Astrocyte of the cerebellum (primary cell): Measurements from ENCODE around the gene FABP3.

ENCODE experiments used
- DNase-seq: peaks from one replicate; pipeline ENCODE4 v3.0.0-alpha.2; 2011; ENCODE audit warnings: low read depth
- H3K4me3 ChIP-seq: 2 replicates; pipeline ENCODE4 v1.5.1; 2011; ENCODE audit warnings: mild to moderate bottlenecking, low read depth, low read length, moderate library complexity
- CTCF ChIP-seq: IDR thresholded peaks from 2 replicates; pipeline ENCODE4 v1.5.1; 2012; ENCODE audit warnings: low read length, low read depth, moderate library complexity, mild to moderate bottlenecking; ENCODE audit errors: missing control alignments
- in situ Hi-C: cut with HindIII; loops from 2 replicates; pipeline ENCODE4 v1.10.0; 2017; ENCODE audit warnings: low sequenced_read_pairs

Gene FABP3

DNA sequence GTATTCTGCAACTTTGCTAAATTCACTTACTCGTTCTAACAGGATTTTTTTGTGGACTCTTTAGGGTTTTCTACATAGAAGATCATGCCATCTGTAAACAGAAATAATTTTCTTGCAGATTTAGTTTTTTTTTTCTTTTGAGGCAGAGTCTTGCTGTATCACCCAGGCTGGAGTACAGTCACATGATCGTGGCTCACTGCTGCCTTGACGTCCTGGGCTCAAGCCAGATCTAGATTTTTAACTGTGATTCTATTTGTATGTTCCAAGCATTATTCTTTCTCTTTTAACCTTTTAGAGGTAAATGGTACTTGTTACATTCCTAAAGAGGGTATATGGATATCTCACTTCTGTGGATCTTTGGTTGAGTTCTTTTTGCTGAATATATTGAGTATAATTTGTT is 18.6 kb downstream of the FABP3 start:
- in situ Hi-C loops = no loop called here
- no peak for DNase-seq
- TF ChIP-seq CTCF = no peak
- no peak overlapping the region for H3K4me3 ChIP-seq

DNA sequence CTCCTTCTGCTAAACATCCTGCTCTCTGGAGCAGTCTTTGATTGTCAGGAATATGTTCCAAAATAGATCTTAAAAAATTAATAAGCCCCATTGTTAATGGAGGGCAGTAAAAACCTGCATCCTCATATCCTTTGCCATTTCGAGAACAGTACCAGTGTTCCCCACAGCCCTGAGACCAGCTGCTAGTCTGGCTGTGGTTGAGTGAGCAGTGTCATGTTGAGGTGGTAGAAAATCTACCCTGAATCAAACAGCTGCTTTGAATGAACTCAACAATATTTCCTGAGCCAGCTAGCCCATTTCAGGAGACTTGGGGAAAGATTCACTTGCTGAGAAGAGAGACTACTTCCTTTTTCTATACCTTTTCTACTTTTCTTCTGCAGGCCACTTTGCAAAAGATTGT is 24.4 kb downstream of the FABP3 start:
- no peak overlapping the region for H3K4me3 ChIP-seq
- in situ Hi-C loops = no loop called here
- TF ChIP-seq CTCF = no peak
- no peak for DNase-seq

GRCh38 chr1:31346785-31347184 is 26.1 kb downstream of the FABP3 start:
- in situ Hi-C loops = no loop called here
- no peak overlapping the region for H3K4me3 ChIP-seq
- no peak for TF ChIP-seq CTCF
- DNase-seq = no peak

DNA sequence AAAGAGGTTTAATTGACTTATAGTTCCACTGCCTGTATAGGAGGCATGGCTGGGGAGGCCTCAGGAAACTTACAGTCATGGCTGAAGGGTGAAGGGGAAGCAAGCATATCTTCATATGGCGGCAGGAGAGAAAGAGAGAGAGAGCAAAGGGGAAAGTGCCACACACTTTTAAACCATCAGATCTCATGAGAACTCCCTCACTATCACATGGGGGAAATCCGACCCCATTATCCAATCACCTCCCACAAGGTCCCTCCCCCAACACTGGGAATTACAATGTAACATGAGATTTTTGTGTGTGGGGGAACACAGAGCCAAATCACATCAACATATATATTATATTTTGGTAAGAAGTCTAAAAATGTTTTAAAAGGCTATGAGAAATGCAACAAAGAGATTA is 27.2 kb downstream of the FABP3 start:
- in situ Hi-C loops = no loop called here
- H3K4me3 ChIP-seq = no peak overlapping the region
- TF ChIP-seq CTCF = no peak
- DNase-seq = no peak

DNA sequence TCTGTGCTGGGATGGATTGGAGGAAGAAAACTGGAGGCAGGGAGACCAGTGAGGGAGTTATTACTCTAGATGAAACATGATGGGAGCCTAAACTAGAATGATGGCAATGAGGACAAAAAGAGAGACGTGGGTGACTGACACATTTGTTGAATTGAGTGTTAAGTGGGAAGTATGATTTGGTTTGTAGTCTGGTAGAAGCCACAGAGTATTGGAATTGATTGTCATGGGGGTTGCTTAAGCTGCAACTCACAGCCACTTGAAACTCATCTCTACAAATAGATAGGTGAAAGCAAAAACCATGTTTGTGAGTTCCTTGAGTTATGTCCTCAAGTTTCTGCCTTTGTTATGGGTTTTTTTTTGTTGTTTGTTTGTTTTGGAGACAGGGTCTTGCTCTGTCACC is 28.4 kb downstream of the FABP3 start:
- DNase-seq = no peak
- in situ Hi-C loops = no loop called here
- no peak overlapping the region for H3K4me3 ChIP-seq
- no peak for TF ChIP-seq CTCF

GRCh38 chr1:31336687-31337467 is 36.0 kb downstream of the FABP3 start:
- in situ Hi-C loops = no loop called here
- H3K4me3 ChIP-seq = no peak overlapping the region
- no peak for TF ChIP-seq CTCF
- DNase-seq = no peak

DNA sequence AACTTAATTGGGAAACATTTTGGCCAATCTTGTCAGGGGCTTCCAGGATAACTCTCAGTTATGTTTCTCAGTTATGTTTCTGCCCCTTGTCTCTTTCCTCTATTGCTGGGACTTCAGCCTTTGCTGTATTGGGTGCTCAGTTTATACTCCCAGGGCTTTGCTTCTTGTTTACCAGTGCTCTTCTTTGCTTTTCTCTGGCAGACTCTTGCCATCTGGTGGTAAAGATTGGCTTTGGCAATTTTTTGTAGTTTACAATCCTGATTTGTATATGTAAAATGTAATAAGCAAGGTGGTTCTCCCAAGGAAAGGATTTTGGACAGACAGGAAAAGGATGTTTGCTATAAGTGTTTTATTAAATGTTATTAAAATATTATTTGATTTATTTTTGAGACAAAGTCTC is 37.9 kb downstream of the FABP3 start:
- in situ Hi-C loops = no loop called here
- TF ChIP-seq CTCF = peak; percentile 54
- no peak overlapping the region for H3K4me3 ChIP-seq
- DNase-seq = peak; percentile 19
